GM10266 (cell line): ENCODE measurements around the gene B4GALT7.

Experiments used
- DNase-seq: peaks from one replicate; pipeline ENCODE4 v3.0.0; 2012; ENCODE audit errors: extremely low spot score
- TF ChIP-seq, protein P1 (sequence below): IDR thresholded peaks from 2 replicates; pipeline ENCODE4 v1.5.1; 2012; ENCODE audit warnings: mild to moderate bottlenecking, low read depth; ENCODE audit not compliant: control insufficient read depth, insufficient read depth; ENCODE audit errors: missing control alignments

Gene B4GALT7

DNA sequence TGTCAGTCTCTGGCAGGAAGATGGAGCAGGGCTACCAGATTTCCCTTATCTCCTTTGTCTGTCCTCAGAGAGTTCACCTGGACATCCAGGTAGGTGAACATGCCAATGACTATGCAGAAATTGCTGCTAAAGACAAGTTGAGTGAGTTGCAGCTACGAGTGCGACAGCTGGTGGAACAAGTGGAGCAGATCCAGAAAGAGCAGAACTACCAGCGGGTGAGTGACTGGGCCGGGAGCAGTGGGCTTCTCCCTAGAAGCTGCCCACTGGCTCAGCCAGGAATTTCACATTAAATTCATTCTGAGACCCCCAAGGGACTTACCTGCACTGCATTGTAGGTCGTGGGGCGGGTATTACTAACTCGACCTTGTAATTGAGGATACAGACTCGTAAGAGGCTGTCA is 5.9 kb upstream of the B4GALT7 start:
- DNase-seq, result no peak
- TF ChIP-seq, protein P1, sequence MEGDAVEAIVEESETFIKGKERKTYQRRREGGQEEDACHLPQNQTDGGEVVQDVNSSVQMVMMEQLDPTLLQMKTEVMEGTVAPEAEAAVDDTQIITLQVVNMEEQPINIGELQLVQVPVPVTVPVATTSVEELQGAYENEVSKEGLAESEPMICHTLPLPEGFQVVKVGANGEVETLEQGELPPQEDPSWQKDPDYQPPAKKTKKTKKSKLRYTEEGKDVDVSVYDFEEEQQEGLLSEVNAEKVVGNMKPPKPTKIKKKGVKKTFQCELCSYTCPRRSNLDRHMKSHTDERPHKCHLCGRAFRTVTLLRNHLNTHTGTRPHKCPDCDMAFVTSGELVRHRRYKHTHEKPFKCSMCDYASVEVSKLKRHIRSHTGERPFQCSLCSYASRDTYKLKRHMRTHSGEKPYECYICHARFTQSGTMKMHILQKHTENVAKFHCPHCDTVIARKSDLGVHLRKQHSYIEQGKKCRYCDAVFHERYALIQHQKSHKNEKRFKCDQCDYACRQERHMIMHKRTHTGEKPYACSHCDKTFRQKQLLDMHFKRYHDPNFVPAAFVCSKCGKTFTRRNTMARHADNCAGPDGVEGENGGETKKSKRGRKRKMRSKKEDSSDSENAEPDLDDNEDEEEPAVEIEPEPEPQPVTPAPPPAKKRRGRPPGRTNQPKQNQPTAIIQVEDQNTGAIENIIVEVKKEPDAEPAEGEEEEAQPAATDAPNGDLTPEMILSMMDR, result no peak

DNA sequence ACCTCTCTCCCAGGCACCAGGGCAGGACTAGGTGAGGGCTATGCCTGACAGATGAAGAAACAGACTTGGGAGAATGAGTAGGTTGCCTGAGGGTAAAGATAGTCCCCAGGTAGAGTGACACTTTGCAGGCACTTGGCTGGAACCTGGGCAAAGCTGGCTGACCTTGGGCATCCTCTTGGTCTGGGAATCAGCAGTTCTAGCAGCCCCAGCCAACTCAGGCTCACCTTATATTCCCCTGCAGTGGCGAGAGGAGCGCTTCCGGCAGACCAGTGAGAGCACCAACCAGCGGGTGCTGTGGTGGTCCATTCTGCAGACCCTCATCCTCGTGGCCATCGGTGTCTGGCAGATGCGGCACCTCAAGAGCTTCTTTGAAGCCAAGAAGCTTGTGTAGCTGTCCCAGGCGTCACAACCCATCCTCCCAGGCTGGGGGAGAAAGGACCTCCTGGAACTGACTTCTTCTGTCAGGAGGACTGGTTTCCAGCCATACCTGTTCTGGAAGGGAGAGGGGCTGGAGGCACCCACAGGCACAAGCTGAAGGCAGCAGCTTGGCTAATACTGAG is 4.8 kb upstream of the B4GALT7 start:
- no peak for DNase-seq
- TF ChIP-seq, protein P1, result no peak

DNA sequence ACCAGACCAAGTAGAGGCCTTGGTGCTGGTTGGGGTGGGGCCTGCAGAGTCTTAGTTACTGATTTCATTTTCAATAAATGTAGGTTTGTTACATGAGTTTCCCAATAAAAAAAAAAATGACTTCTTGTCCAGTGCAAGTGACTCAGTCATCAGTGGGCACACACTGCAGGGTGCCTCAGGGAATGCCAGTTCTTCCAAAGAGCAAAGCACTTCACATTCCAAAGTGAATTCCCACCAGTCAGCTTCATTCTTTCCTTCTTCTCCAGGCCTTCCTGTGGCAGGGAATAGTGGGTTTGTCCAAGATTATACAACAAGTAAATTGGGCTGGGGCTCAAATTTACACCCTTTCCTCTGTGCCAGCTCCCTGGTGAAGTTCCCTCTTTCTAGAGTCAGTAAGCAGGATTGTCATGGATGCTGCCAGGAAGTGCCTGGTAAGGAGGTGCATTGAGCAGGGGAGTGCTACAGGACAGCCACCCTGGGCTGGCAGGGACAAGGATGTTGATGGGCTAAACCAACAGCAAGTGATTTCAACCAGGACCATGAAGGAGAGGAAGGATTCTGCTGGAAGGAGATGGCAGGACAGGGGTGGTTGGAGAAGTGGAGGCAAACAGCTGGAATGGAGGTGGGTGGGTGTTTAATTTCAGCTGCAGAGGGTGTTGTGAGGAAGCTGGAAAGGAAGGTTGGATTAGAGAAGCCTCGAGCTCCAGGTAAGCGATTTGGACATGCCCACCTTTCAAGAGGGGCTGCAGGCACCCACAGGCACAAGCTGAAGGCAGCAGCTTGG is 3.7 kb upstream of the B4GALT7 start:
- TF ChIP-seq, protein P1, result no peak
- DNase-seq, result no peak

DNA sequence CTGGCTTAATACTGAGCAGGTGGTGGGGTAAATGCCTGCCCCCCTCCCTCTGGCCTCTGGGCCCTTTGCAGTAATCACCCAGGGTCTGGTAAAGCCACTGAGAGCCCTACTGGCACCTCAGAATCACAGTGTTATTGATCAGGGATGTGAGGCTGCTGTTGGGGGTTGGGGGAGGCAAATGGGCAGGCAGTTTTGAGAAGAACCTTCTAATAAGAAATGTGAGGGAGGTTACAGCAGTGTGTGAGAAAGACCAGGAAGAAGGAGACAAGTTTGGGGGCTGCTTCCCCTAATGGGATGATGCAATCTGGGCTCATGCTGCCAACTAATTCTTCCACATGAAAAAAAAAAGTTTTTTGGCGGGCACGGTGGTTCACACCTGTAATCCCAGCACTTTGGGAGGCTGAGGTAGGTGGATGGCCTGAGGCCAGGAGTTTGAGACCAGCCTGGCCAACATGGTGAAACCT is 3.1 kb upstream of the B4GALT7 start:
- TF ChIP-seq, protein P1, result no peak
- DNase-seq, result no peak

DNA sequence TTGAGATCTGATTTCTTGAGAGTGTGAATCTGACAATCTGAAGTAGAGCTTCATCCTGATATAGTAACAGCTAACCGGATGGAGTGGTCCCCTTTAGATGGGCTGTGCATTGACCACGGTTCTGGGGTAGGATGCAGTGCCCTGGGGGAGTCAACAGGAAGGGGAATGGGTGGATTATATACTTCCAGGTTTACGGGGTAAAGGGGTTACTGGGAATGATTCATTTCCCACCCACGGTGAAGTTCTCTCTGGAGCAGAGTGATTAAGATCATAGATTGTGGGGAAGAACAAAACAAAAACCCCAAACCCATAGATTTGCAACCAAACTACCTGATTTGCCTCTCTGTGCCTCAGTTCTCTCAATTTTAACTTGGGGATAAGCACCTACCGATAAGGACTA is 1.5 kb upstream of the B4GALT7 start:
- TF ChIP-seq, protein P1, result no peak
- no peak for DNase-seq

DNA sequence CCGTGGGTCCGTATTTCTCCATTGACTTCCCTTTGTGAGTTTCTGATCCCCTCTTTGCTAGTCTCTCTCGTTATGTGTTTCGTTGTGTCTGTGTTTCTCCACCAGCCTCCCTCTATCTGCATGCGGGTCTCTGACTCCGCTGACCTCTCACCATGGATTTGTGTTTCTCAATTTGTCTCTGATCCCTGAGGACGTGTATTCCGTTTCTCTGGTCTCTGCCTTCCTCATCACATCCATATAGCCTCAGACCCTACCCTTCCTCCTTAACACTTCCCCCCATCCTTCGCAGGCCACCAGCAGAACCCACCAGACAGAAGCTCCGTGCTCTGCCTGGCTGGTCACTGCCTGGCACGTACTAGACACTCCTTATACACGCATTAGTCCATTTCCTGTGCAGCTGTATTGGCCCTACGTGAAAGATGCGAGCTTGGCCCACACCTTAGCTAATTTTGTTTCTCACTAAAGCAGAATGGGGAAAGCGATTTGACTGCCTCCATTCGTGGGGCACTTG is 631 bp downstream of the B4GALT7 start:
- TF ChIP-seq, protein P1, result no peak
- no peak for DNase-seq

DNA sequence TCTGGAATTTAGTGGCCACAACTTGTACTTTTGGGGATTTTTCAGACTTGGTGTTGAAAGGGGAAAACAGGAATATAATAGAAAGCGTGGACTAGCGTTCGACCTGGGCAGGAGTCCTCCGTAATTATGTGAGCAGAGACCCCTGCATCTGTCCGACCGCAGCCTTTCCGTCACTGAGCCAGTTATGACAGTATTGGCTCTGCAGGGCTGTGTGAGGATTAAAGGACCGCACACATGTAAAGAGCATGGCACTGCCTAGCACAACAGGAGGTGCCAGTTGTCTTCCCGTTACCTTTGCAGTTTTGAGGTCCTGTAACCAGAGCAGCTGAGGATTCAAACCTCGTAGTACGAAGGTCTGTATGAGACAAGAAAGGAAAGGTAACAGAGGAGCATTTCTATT is 1.2 kb downstream of the B4GALT7 start:
- DNase-seq, result no peak
- TF ChIP-seq, protein P1, result no peak
